Measurements from ENCODE around the gene VPS13D. TPM values are rescaled to one million over a fixed set of nuclear protein-coding genes. Genes with fewer than 3 reads are reported as not detected.

The VPS13D gene, protein sequence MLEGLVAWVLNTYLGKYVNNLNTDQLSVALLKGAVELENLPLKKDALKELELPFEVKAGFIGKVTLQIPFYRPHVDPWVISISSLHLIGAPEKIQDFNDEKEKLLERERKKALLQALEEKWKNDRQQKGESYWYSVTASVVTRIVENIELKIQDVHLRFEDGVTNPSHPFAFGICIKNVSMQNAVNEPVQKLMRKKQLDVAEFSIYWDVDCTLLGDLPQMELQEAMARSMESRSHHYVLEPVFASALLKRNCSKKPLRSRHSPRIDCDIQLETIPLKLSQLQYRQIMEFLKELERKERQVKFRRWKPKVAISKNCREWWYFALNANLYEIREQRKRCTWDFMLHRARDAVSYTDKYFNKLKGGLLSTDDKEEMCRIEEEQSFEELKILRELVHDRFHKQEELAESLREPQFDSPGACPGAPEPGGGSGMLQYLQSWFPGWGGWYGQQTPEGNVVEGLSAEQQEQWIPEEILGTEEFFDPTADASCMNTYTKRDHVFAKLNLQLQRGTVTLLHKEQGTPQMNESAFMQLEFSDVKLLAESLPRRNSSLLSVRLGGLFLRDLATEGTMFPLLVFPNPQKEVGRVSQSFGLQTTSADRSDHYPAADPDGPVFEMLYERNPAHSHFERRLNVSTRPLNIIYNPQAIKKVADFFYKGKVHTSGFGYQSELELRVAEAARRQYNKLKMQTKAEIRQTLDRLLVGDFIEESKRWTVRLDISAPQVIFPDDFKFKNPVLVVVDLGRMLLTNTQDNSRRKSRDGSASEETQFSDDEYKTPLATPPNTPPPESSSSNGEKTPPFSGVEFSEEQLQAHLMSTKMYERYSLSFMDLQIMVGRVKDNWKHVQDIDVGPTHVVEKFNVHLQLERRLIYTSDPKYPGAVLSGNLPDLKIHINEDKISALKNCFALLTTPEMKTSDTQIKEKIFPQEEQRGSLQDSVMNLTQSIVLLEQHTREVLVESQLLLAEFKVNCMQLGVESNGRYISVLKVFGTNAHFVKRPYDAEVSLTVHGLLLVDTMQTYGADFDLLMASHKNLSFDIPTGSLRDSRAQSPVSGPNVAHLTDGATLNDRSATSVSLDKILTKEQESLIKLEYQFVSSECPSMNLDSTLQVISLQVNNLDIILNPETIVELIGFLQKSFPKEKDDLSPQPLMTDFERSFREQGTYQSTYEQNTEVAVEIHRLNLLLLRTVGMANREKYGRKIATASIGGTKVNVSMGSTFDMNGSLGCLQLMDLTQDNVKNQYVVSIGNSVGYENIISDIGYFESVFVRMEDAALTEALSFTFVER (N-terminal part only)
- 13.1 and 23.7 TPM in 2 replicates for total RNA-seq (2014; rRNA removed; shearing (Covaris generic))

DNA sequence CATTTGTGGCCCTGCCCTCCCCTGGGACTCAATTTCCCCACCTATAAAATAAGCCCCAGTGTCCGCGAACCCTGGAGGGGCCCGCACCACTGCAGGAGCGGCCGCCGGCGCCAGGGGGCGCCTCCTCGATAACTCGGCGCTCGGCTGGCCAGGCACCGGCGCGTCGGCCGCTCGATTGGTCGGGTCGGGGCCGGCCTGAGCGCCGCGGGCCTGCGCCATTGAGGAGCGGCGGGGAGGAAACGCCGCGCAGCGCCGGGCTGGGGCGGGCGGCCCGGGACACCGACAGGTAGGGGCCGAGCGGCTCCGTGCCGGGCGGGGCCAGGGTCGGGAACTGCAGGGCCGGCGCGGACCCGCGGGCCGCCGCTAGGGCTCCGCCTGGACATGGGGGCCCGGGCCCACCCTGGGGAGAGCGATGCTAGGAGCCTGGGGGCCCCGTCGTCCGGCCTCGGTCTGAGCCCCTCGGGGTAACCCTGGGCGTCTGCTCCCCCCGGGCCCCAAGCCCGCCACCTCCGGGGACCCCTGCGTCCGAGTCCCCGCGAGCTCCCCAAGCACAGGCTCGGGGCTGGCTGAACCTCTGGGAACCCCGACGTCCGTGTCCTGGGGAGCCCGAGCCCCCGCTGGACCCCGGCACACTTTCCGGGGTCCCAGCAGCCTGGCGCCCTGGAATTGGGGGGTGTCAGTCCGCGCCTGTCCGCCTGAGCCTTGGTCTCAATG lies at the start of gene VPS13D:
Gene VPS13D, plus strand, starts transcription at position 196 of the 714 bp plus-strand sequence. CDS start 4,237 bp downstream, outside the sequence.
- H3K27me3 ChIP-seq (ENCODE audit: control insufficient read depth, insufficient read depth, low read length): no peaks in the 10 kb centered on the region
- no peaks in the 10 kb centered on the region for H3K36me3 ChIP-seq (replicated peaks; ENCODE audit: control insufficient read depth, insufficient read depth, low read length)
- DNase-seq: peak; percentile 96
- peak within 1 kb of the TSS; percentile 94 for H3K4me3 ChIP-seq (ENCODE audit: insufficient read depth, low read depth, low read length)

GRCh38 chr1:12180315-12180714 lies 49.5 kb upstream of the VPS13D start:
- H3K36me3 ChIP-seq (replicated peaks; ENCODE audit: control insufficient read depth, insufficient read depth, low read length): no peaks in the 10 kb centered on the region
- H3K27me3 ChIP-seq (ENCODE audit: control insufficient read depth, insufficient read depth, low read length): no peaks in the 10 kb centered on the region; the same call in 1 of the 2 replicates
- no peak for DNase-seq
- H3K4me3 ChIP-seq (ENCODE audit: insufficient read depth, low read depth, low read length): no peak overlapping the region

DNA sequence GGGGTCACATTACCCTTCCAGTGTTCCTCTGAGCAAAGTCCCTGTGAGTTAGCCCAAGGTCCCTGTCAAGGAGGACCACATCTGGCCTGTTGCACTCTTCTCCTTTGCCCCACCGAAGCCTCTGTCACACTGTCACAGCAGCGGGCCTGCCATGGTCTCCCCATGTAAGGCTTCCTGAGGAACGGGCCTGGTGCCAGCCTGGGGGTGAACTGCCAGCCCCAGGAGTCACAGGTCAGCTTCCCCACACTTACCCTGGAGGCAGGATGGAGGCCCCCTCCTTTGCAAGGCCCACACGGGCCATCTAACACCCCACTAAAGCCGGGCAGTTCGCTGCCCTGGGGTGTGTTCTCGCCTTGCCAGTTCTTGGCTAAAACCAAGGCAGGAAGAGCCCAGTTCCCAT lies 48.9 kb upstream of the VPS13D start:
- H3K4me3 ChIP-seq (ENCODE audit: insufficient read depth, low read depth, low read length): no peak overlapping the region

DNA sequence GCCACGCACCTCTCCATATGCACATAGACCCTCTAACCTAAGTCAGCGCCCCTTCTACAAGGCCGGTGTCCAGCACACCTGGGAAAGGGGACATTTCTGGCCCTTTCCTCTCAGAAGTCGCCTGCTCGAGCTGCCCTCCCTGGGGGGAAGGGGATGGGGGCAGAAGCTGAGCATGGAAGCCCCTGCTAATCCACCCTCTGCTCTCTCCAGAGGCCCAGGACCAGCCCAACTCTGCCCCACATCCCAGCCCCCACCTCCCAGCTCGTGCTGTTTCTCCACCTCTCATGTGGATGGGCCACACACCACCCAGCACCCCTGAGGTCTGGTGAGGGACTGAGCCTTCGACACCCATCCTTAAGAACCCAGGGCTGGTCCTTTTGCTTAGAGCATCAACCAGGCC lies 48.3 kb upstream of the VPS13D start:
- no peak overlapping the region for H3K4me3 ChIP-seq (ENCODE audit: insufficient read depth, low read depth, low read length)
- H3K27me3 ChIP-seq (ENCODE audit: control insufficient read depth, insufficient read depth, low read length): no peaks in the 10 kb centered on the region; the same call in 1 of the 2 replicates
- no peaks in the 10 kb centered on the region for H3K36me3 ChIP-seq (replicated peaks; ENCODE audit: control insufficient read depth, insufficient read depth, low read length)
- no peak for DNase-seq

More for the DNA sequence above, 48.9 kb upstream of the VPS13D start:
- Histone ChIP-seq H3K36me3 (replicated peaks; ENCODE audit: control insufficient read depth, insufficient read depth, low read length) (no peaks in the 10 kb centered on the region), H3K27me3 (ENCODE audit: control insufficient read depth, insufficient read depth, low read length) (no peaks in the 10 kb centered on the region; the same call in 1 of the 2 replicates)
- no peak for DNase-seq

DNA sequence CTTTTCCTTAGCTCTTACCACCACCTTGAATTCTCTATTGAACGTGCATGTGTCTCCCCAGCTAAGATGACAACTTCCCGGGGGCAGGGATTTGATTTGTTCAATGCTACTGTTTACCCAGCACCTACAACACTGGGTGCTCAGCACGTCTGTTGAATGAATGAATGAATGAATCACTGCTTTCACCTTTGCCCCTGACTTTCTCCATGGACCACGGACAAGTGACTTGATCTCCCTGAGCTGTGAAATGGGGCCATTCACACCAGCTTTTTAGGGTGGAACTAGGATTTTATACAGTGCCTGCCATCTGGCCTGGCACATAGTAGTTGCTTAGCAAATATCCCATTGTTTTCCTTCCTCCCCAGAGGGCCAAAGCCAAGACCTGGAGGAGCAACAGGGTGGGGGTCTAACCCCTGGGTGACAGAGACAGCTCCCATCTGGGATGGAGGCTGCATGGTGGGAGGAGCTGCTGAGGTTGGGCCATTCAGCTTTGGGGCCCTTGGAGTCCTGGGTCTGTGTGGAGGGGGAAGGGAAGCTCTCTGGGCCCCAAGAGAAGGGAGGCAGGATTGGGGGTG lies 47.3 kb upstream of the VPS13D start:
- H3K27me3 ChIP-seq (ENCODE audit: control insufficient read depth, insufficient read depth, low read length): no peaks in the 10 kb centered on the region; the same call in 1 of the 2 replicates
- no peak for DNase-seq
- no peak overlapping the region for H3K4me3 ChIP-seq (ENCODE audit: insufficient read depth, low read depth, low read length)
- no peaks in the 10 kb centered on the region for H3K36me3 ChIP-seq (replicated peaks; ENCODE audit: control insufficient read depth, insufficient read depth, low read length)

- H3K4me3 ChIP-seq (ENCODE audit: insufficient read depth, low read depth, low read length): no peak overlapping the region
- no peak for DNase-seq
- H3K27me3 ChIP-seq (ENCODE audit: control insufficient read depth, insufficient read depth, low read length): no peaks in the 10 kb centered on the region; the same call in 1 of the 2 replicates
- H3K36me3 ChIP-seq (replicated peaks; ENCODE audit: control insufficient read depth, insufficient read depth, low read length): no peaks in the 10 kb centered on the region
Measured at GRCh38 chr1:12183095-12183794, 46.6 kb upstream of the VPS13D start.

DNA sequence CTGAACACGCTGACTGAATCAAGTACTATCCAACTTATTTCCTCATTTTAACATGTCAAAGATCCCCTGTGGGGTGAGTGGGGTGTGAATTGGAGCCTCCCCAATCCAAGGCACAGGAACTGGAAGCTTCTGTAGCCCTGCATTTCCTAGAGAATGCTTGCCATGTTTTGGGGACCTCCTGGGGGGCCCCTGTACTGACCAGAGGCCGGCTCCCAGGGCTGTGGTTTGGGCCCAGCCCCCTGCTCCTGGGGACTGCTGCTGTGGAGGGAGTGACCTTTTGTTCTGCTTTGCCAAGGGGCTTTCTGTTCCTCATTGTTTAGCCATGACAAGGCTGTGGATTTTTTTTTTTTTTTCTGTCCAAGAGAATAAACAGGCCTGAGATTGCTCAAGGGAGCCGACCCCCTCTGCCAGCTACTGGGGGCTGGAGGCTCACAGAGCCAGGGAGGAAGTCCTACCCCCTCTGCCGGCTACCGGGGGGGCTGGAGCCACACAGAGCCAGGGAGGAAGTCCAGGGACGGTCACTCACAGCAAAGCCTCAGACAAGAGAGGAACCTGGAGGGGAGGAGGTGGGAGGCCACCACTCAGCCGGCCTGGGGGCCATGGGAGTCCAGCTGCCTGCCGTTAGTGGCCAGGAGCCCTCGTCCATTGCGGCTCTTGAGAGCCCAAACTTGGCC lies 45.7 kb upstream of the VPS13D start:
- Histone ChIP-seq H3K27me3 (ENCODE audit: control insufficient read depth, insufficient read depth, low read length) (no peaks in the 10 kb centered on the region; the same call in 1 of the 2 replicates), H3K36me3 (replicated peaks; ENCODE audit: control insufficient read depth, insufficient read depth, low read length) (no peaks in the 10 kb centered on the region)
- DNase-seq: no peak

GRCh38 chr1:12185036-12185917 lies 44.6 kb upstream of the VPS13D start:
- H3K27me3 ChIP-seq (ENCODE audit: control insufficient read depth, insufficient read depth, low read length): no peaks in the 10 kb centered on the region
- DNase-seq: no peak
- H3K36me3 ChIP-seq (replicated peaks; ENCODE audit: control insufficient read depth, insufficient read depth, low read length): no peaks in the 10 kb centered on the region
- no peak overlapping the region for H3K4me3 ChIP-seq (ENCODE audit: insufficient read depth, low read depth, low read length)

More for the DNA sequence above, 45.7 kb upstream of the VPS13D start:
- H3K4me3 ChIP-seq (ENCODE audit: insufficient read depth, low read depth, low read length): no peak overlapping the region

DNA sequence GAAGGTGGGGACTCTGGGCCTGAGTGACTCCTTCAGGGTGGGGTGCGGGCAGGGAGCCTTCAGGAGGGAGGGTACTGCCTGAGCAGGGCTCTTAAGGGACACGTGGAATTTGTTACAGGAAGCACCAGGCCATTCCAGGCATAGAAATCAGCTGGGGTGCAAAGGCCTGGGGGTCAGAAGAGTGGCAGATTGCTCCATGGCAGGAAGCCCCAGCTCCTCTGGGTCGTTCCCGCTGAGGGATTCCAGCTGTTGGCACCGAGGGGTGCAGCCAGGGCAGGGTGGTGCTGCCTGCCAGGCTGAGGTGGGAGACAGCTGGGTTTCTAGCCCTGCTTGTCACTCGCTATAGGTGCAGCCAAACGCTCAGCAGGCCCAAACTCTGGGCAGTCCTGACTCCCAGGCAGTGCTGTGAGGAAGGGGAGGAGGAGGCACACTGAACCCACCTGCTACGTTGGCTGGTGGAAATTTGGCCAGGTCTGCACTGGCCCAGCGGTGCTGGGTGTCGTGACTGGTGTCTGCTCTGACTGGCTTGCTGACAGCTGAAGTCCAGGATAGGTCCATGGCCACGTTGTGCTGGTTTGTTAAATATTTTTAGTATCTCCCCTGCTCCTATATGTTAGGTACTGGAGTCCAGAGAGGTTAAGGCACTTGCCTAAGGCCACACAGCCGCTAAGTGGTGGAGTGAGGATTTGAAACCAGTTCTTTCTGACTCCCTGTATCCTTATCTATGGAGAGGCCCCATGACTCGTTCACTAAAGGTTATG lies 43.7 kb upstream of the VPS13D start:
- no peaks in the 10 kb centered on the region for H3K36me3 ChIP-seq (replicated peaks; ENCODE audit: control insufficient read depth, insufficient read depth, low read length)
- DNase-seq: no peak
- H3K27me3 ChIP-seq (ENCODE audit: control insufficient read depth, insufficient read depth, low read length): no peaks in the 10 kb centered on the region
- H3K4me3 ChIP-seq (ENCODE audit: insufficient read depth, low read depth, low read length): no peak overlapping the region

GRCh38 chr1:12186679-12186985 lies 43.2 kb upstream of the VPS13D start:
- Histone ChIP-seq H3K36me3 (replicated peaks; ENCODE audit: control insufficient read depth, insufficient read depth, low read length) (no peaks in the 10 kb centered on the region), H3K4me3 (ENCODE audit: insufficient read depth, low read depth, low read length) (no peak overlapping the region), H3K27me3 (ENCODE audit: control insufficient read depth, insufficient read depth, low read length) (no peaks in the 10 kb centered on the region)
- no peak for DNase-seq

DNA sequence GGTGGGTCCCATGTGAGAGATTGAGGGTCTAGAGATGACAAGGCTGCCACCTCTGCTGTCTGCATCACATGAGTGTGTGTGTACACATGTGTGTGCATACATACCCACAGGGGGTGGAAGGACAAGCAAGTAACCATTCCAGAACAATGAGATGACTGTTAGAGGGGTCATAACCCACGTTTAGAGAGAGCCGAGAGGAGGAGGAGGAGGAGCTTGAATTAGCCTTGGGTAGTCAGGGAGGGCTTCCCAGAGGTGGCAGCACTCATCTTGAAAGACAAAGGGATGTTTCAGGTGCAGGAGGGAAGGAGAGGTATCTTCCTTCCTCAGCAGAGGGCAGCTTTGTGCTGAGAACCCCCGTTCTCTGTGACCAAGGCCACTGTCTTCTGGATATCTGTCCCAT lies 41.7 kb upstream of the VPS13D start:
- Histone ChIP-seq H3K27me3 (ENCODE audit: control insufficient read depth, insufficient read depth, low read length) (no peaks in the 10 kb centered on the region), H3K4me3 (ENCODE audit: insufficient read depth, low read depth, low read length) (no peak overlapping the region), H3K36me3 (replicated peaks; ENCODE audit: control insufficient read depth, insufficient read depth, low read length) (no peaks in the 10 kb centered on the region)
- DNase-seq: peak; percentile 83

All from H7 (cell line).